Left ventricle myocardium inferior (tissue), 1 donor: ENCODE results near the gene HYCC1. TPM values are rescaled to one million over a fixed set of nuclear protein-coding genes. Genes with fewer than 3 reads are reported as not detected.
"Not testable (repeated sequence)": the region's sequence is repeated elsewhere in the genome, so short reads cannot be mapped to it uniquely, and the experiment has no call there.

Experiments
- DNase-seq: peaks from one replicate; pipeline ENCODE4 v3.0.0-alpha.2; 2020
- H3K27ac ChIP-seq: fragments of 200-600 bp; replicated peaks from 2 replicates; pipeline ENCODE4 v1.8.0; 2021
- H3K27me3 ChIP-seq: fragments of 200-600 bp; 2 replicates; pipeline ENCODE4 v1.8.0; 2021; ENCODE audit warnings: low read depth
- H3K36me3 ChIP-seq: fragments of 200-600 bp; 2 replicates; pipeline ENCODE4 v1.8.0; 2021
- H3K4me1 ChIP-seq: fragments of 200-600 bp; 2 replicates; pipeline ENCODE4 v1.8.0; 2021
- H3K4me3 ChIP-seq: fragments of 200-600 bp; 2 replicates; pipeline ENCODE4 v1.8.0; 2021; ENCODE audit warnings: mild to moderate bottlenecking, moderate library complexity
- H3K9me3 ChIP-seq: fragments of 200-600 bp; replicated peaks from 2 replicates; pipeline ENCODE4 v1.8.0; 2021
- CTCF ChIP-seq: fragments of 200-600 bp; IDR thresholded peaks from 2 replicates; pipeline ENCODE4 v1.8.0; 2021; ENCODE audit warnings: antibody characterized with exemption, mild to moderate bottlenecking, borderline replicate concordance
- intact Hi-C: fragments of 100-400 bp; cut with micrococcal nuclease; formaldehyde crosslinking; loops from one replicate; pipeline ENCODE4 v1.11.0; 2022
- total RNA-seq: library from RNA; stranded (reverse); fragmentation: NEBNext Ultra II Directional; extraction: Animal tissue kit (Norgen Biotek cat#: 25700); gene quantifications from one replicate; pipeline ENCODE4 v1.2.1, GENCODE V29; 2021
- donor health status: DM: no; HTN: yes; CAD: no; lungs with severe emphysema.

The HYCC1 gene
- total RNA-seq, 1 donor from 2014 or later = 34.8 TPM

GRCh38 chr7:23044581-23044980, 30.7 kb upstream of the HYCC1 start:
- no peak overlapping the region for H3K4me3 ChIP-seq
- no peaks in the 10 kb centered on the region for H3K27me3 ChIP-seq
- TF ChIP-seq CTCF = no peak
- no peak overlapping the region for H3K27ac ChIP-seq
- no peaks in the 10 kb centered on the region for H3K9me3 ChIP-seq
- no peaks in the 10 kb centered on the region for H3K36me3 ChIP-seq
- H3K4me1 ChIP-seq = no peaks in the 10 kb centered on the region
- DNase-seq = no peak
- intact Hi-C loops = no loop called here

GRCh38 chr7:23043441-23043840, 29.5 kb upstream of the HYCC1 start:
- no peaks in the 10 kb centered on the region for H3K9me3 ChIP-seq
- H3K36me3 ChIP-seq = no peaks in the 10 kb centered on the region
- H3K4me1 ChIP-seq = no peaks in the 10 kb centered on the region
- H3K27me3 ChIP-seq = no peaks in the 10 kb centered on the region
- no peak overlapping the region for H3K4me3 ChIP-seq
- no peak for TF ChIP-seq CTCF
- intact Hi-C loops = no loop called here
- DNase-seq = no peak
- H3K27ac ChIP-seq = no peak overlapping the region

- intact Hi-C loops, H3K27me3 ChIP-seq, H3K4me1 ChIP-seq, DNase-seq, H3K27ac ChIP-seq, H3K36me3 ChIP-seq, H3K9me3 ChIP-seq, H3K4me3 ChIP-seq: not testable (repeated sequence)
Observed at GRCh38 chr7:23039674-23040073, 25.7 kb upstream of the HYCC1 start.

- intact Hi-C loops, H3K27ac ChIP-seq, H3K36me3 ChIP-seq, H3K9me3 ChIP-seq, H3K27me3 ChIP-seq, H3K4me1 ChIP-seq, DNase-seq, H3K4me3 ChIP-seq: not testable (repeated sequence)
Observed at GRCh38 chr7:23035542-23036371, 21.8 kb upstream of the HYCC1 start.

- no peak for TF ChIP-seq CTCF
- intact Hi-C loops = no loop called here
- Histone ChIP-seq H3K4me3 (no peak overlapping the region), H3K36me3 (no peaks in the 10 kb centered on the region), H3K9me3 (no peaks in the 10 kb centered on the region), H3K27me3 (no peaks in the 10 kb centered on the region), H3K4me1 (peaks cover 5% of the 10 kb centered on the region), H3K27ac (no peak overlapping the region)
- no peak for DNase-seq
Observed at GRCh38 chr7:23027261-23027660, 13.3 kb upstream of the HYCC1 start.

- Histone ChIP-seq H3K36me3 (no peaks in the 10 kb centered on the region), H3K4me3 (no peak overlapping the region), H3K9me3 (no peaks in the 10 kb centered on the region), H3K4me1 (peaks cover 6% of the 10 kb centered on the region), H3K27me3 (no peaks in the 10 kb centered on the region), H3K27ac (no peak overlapping the region)
- intact Hi-C loops = no loop called here
- DNase-seq = no peak
- no peak for TF ChIP-seq CTCF
Observed at GRCh38 chr7:23026164-23026563, 12.2 kb upstream of the HYCC1 start.
